Activated naive CD4-positive, alpha-beta T cell treated with anti-CD3 and anti-CD28 coated beads for 36 hours (primary cell): ENCODE measurements around the gene SHE. TPM values are rescaled to one million over a fixed set of nuclear protein-coding genes. Genes with fewer than 3 reads are reported as not detected.
A peak's percentile ranks its signal among the peaks of the same experiment; 100 is the strongest.

Experiments
- CTCF ChIA-PET: fragments of 350-600 bp; sonication (Branson Sonifier 250); formaldehyde crosslinking; loops from one replicate; lab custom pipeline; 2021; ENCODE audit warnings: antibody characterized with exemption; lab: Charles Lee
- DNase-seq: peaks from one replicate; pipeline ENCODE4 v3.0.0-alpha.2; 2020
- H3K27ac Mint-ChIP-seq: one replicate; pipeline ENCODE4 v1.8.0; 2021; ENCODE audit warnings: mild to moderate bottlenecking, mixed read lengths
- H3K27me3 Mint-ChIP-seq: one replicate; pipeline ENCODE4 v1.8.0; 2021; ENCODE audit warnings: low read depth, mixed read lengths
- H3K36me3 Mint-ChIP-seq: one replicate; pipeline ENCODE4 v1.8.0; 2021; ENCODE audit warnings: low read depth, mixed read lengths
- H3K4me1 Mint-ChIP-seq: one replicate; pipeline ENCODE4 v1.8.0; 2021; ENCODE audit warnings: low read depth, mixed read lengths
- H3K4me3 Mint-ChIP-seq: one replicate; pipeline ENCODE4 v1.8.0; 2021; ENCODE audit warnings: mild to moderate bottlenecking, moderate library complexity, mixed read lengths
- H3K9me3 Mint-ChIP-seq: one replicate; pipeline ENCODE4 v1.8.0; 2021; ENCODE audit warnings: mixed read lengths
- intact Hi-C: fragments of 100-400 bp; cut with micrococcal nuclease; formaldehyde crosslinking; loops from one replicate; pipeline ENCODE4 v1.15.1; 2023
- total RNA-seq, 2 experiments: library from RNA; stranded (reverse); gene quantifications; one replicate each; pipeline ENCODE4 v1.2.3, GENCODE V29; 2021

Gene SHE
- total RNA-seq, 2 experiments from 2014 or later, result not detected

DNA sequence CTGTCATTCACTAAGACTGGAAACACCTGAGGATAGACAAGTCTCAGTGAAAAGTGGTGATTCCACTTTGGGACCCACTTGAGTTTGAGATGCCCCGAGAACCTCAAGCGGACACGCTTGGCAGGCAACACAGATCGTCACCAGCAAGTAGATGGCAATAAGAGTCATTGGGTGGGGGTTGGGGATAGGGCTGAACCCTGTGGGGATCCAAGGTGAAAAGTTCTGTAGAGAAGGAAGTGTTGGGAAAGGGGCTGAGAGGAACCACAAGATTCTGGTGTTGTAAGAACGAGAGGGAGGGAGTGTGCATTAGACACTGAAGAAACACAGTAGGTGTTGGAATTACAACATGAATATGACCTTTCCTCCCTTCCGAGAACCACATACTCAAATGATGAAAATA, 45.6 kb downstream of the SHE start:
- Mint-ChIP-seq H3K9me3 (no peaks in the 10 kb centered on the region), H3K27ac (no peak overlapping the region), H3K4me1 (peaks cover 41% of the 10 kb centered on the region), H3K27me3 (no peaks in the 10 kb centered on the region), H3K36me3 (peaks cover 47% of the 10 kb centered on the region), H3K4me3 (no peak overlapping the region)
- CTCF ChIA-PET, result interaction anchor here (0.7 kb wide), 1 partner anchor 584 kb away, joined by 3 read pairs; no protein-coding TSS in a partner anchor
- no peak for DNase-seq
- intact Hi-C loops, result no loop called here

DNA sequence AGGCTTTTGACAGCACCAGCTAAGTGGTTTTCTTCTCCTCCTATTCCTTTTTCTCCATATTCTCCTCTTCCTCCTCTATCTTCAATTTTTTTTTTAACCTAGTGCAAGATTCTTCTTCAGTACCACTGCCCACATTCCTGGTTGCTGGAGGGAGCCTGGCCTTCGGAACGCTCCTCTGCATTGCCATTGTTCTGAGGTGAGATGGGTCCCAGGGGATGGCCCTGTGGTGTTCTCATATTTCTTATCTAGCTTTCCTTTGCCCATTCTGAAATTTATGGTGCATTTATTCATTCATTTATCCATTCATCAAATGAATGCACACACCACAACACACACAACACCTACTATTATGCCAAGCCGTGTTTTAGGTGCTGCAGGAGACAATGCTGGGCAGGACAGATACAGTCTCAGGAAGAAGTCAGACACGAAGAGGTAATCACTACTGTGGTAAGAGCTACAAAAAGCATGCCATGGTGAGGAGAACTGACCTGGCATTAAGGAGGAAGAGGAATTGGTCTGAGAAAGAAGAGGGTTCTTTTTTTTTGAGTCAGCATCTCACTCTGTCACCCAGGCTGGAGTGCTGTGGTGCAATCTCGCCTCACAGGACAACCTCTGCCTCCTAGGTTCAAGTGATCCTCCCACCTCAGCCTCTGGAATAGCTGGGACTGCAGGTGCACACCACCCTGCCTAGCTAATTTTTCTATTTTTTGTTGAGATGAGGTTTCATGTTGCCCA, 47.7 kb downstream of the SHE start:
- Mint-ChIP-seq H3K4me3 (no peak overlapping the region), H3K9me3 (no peaks in the 10 kb centered on the region), H3K36me3 (peaks cover 45% of the 10 kb centered on the region), H3K27ac (no peak overlapping the region), H3K4me1 (peaks cover 24% of the 10 kb centered on the region), H3K27me3 (no peaks in the 10 kb centered on the region)
- CTCF ChIA-PET, result interaction anchor here (0.6 to 0.9 kb wide), 4 partner anchors 20 to 762 kb away, joined by 3 to 6 read pairs (median 3); no protein-coding TSS in a partner anchor
- intact Hi-C loops, result no loop called here
- no peak for DNase-seq

DNA sequence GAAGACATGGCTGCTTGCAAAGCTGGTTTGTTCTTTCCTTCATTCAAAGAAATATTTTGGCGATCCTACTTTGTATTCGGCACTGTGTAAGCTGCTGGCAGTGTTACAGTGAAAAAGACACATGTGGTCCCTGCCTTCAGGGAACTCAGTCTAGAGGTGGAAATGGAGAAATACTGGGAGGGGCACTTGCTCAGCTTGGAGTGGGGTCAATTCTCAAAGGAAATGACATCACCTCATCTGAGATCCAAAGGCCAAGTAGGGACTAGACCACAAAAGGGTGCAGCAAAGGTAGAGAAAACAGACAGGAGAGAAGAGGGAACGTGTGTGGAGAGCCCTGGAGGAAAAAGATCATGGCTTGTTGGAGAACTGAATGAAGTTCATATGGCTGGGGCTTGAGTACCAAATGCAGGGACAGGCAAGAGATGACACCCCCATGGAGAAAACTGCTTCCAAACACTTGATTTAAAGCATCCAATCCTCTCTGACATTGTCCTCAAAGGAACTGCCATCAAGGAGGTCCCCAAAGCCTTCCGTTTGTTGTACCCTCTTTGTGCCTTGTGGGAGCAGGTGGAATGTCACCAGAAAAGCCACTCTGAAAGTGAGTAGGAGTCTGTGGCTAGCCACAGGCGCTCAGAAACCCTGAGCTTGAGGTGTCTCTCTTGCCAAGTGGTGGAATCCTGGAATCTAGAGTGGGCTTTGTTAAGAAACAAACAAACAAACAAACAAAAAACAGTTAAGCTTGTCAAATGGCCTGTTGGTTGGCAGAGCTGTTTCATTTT, 48.4 kb downstream of the SHE start:
- peaks cover 45% of the 10 kb centered on the region for H3K36me3 Mint-ChIP-seq
- CTCF ChIA-PET, result interaction anchor here (0.6 to 0.9 kb wide), 4 partner anchors 19 to 763 kb away, joined by 3 to 6 read pairs (median 3); no protein-coding TSS in a partner anchor
- no peak for DNase-seq
- H3K27me3 Mint-ChIP-seq, result no peaks in the 10 kb centered on the region
- H3K27ac Mint-ChIP-seq, result no peak overlapping the region
- no peaks in the 10 kb centered on the region for H3K9me3 Mint-ChIP-seq
- intact Hi-C loops, result no loop called here
- H3K4me3 Mint-ChIP-seq, result no peak overlapping the region
- peaks cover 24% of the 10 kb centered on the region for H3K4me1 Mint-ChIP-seq

DNA sequence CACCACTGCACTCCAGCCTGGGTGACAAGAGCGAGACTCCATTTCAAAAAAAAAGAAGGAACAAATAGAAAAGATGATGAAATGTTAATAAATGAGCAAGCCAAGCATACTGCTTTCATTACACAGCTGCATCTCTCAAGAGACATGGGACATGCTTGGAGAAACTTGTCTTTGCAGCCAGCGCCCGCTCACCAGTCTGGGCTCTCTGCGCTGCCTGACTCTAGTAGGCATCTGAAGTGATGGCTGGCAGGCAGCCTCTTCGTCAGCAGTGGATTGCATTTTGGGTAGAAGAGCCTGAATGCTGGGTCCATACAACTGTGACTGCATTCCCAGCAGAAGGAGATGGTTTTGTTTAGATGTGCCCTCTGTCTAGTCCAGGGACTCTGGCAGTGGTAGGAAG, 49.1 kb downstream of the SHE start:
- CTCF ChIA-PET, result no interaction called here
- Mint-ChIP-seq H3K27ac (no peak overlapping the region), H3K4me1 (peaks cover 24% of the 10 kb centered on the region), H3K9me3 (no peaks in the 10 kb centered on the region), H3K36me3 (peaks cover 44% of the 10 kb centered on the region), H3K27me3 (no peaks in the 10 kb centered on the region), H3K4me3 (no peak overlapping the region)
- intact Hi-C loops, result no loop called here
- DNase-seq, result no peak

DNA sequence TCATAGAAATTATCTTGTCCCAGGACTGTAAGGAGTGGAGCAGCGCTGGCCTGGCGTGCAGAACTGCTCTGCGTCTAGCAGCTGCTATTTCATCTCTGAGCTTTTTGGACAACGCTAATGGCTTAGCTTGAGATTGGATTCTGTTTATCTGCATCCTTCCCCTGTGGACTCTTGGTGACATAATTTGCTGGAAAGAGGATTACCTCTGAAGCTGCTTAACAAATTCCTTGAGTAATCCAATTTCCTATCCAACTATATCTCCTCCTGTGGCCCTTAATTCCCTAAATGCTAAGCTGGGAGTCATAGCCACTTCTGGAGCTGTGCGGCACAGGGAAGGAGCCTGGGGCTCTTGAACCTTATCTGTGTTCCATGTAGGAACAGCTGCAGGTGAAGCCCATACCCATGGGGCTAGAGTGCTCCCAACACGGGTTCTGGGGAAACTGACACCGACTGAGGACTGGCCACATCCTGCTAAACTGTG, 53.8 kb downstream of the SHE start:
- peaks cover 30% of the 10 kb centered on the region for H3K36me3 Mint-ChIP-seq
- no peaks in the 10 kb centered on the region for H3K27me3 Mint-ChIP-seq
- DNase-seq, result no peak
- CTCF ChIA-PET, result interaction anchor here (0.6 to 1.2 kb wide), 3 partner anchors 9 to 38 kb away, joined by 3 to 4 read pairs (median 3); no protein-coding TSS in a partner anchor
- no peak overlapping the region for H3K4me3 Mint-ChIP-seq
- H3K4me1 Mint-ChIP-seq, result peaks cover 30% of the 10 kb centered on the region
- no peaks in the 10 kb centered on the region for H3K9me3 Mint-ChIP-seq
- no peak overlapping the region for H3K27ac Mint-ChIP-seq
- intact Hi-C loops, result no loop called here

DNA sequence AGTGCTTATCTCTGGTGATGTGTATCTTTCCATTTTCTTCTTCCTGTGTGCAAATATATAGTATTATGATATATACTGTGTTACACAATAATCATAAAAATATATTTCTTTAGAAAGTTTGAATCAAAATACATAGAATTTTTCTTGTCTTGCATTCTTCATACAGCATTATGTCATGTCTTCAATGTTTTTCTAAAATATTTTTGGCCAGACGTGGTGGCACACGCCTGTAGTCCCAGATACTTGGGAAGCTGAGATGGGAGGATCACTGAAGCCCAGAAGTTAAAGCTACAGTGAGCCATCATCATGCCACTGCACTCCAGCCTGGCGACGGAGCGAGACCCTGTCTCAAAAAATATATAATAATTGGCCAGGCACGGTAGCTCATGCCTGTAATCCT, 55.4 kb downstream of the SHE start:
- intact Hi-C loops, result no loop called here
- Mint-ChIP-seq H3K9me3 (no peaks in the 10 kb centered on the region), H3K4me1 (peaks cover 35% of the 10 kb centered on the region), H3K27ac (no peak overlapping the region), H3K36me3 (peaks cover 20% of the 10 kb centered on the region), H3K4me3 (no peak overlapping the region), H3K27me3 (no peaks in the 10 kb centered on the region)
- CTCF ChIA-PET, result no interaction called here
- no peak for DNase-seq

DNA sequence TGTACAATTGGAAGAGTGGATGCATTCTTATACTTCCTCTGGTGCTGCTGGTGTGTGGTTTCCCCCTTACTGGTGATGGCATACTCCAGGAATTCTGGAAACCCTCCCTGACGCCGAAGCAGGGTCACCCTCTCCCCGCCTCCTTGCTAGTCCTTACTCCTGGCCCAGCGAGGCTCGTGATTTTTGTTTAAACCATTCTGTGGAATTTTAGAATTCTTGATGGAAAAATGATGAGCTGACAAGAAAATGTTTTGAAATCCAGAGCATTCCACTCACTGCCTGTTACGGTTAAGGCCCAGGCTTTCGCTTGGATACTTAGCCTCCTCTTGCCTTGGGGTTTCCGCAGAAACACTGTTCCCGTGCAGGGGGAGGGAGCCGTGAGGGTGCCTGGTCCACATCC, 55.9 kb downstream of the SHE start:
- Mint-ChIP-seq H3K9me3 (no peaks in the 10 kb centered on the region), H3K27ac (no peak overlapping the region), H3K4me1 (peaks cover 40% of the 10 kb centered on the region), H3K27me3 (no peaks in the 10 kb centered on the region), H3K36me3 (peaks cover 19% of the 10 kb centered on the region), H3K4me3 (no peak overlapping the region)
- CTCF ChIA-PET, result no interaction called here
- DNase-seq, result no peak
- intact Hi-C loops, result no loop called here

DNA sequence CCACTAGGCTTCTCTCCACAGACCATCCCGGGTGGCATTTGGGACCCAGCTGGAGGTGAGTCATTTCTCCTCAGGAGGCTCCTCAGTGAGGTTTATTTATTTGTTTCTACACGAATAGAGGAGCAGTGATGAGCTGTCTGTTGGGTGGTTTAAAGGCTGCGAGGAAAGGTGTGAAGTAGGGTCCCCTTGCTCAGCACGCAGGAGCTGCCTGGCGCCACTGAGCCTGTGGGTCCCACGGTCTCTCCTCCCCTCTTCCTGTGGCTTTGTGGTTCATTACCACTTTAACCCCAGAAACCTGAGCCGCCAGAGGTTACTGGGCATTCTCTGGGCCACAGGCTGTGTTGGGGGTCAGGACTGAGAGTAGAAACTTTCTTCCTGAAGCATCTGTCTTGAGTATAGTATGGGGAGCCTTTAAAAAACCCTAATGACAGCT, 57.2 kb downstream of the SHE start:
- peak overlapping the region; percentile 56 for H3K27ac Mint-ChIP-seq

DNA sequence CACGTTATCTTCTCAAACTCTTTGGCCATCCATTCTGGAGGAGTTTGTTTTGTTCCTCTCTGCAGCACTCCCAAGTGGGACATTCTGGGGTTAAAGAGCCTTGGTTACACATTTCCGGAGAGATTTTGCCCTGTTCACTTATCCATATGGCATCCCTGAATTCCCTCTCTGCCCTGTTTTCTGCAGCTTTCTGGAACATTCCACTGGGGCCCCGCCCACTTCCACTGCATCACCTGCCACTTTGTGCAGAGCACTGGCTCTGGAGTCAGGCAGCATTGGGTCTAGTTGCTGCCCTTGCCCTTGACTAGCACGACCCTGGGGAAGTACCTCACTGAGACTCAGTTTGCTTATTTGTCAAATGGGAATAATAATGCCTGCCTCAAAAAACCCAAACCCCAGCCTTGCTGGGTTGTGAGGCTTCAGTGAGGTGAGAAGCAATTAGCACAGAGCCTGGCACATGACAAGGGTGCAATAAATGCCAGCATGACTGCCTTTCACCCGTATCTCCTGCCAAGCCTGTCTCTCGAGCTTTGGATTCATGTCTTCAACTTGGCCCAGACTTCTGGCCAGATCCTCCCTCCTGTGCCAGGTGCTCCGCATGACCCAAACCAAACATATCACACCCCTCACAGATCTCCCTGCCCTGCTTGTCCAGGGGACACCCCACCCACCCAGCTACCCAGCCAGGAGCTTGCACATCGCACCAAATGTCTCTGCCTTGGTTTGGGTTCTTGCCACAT, 58.8 kb downstream of the SHE start:
- Mint-ChIP-seq H3K4me3 (no peak overlapping the region), H3K27me3 (no peaks in the 10 kb centered on the region), H3K36me3 (peaks cover 24% of the 10 kb centered on the region), H3K27ac (no peak overlapping the region), H3K4me1 (peaks cover 66% of the 10 kb centered on the region), H3K9me3 (no peaks in the 10 kb centered on the region)
- CTCF ChIA-PET, result interaction anchor here (0.6 to 1.8 kb wide), 7 partner anchors 13 to 40 kb away, joined by 3 to 7 read pairs (median 4); no protein-coding TSS in a partner anchor
- no peak for DNase-seq
- intact Hi-C loops, result no loop called here

More for the DNA sequence above, 57.2 kb downstream of the SHE start:
- no peaks in the 10 kb centered on the region for H3K9me3 Mint-ChIP-seq
- CTCF ChIA-PET, result interaction anchor here (1.1 to 1.8 kb wide), 5 partner anchors 15 to 42 kb away, joined by 3 to 4 read pairs (median 3); no protein-coding TSS in a partner anchor
- no peaks in the 10 kb centered on the region for H3K27me3 Mint-ChIP-seq
- H3K36me3 Mint-ChIP-seq, result peaks cover 24% of the 10 kb centered on the region
- peaks cover 52% of the 10 kb centered on the region for H3K4me1 Mint-ChIP-seq
- DNase-seq, result peak; percentile 56
- H3K4me3 Mint-ChIP-seq, result no peak overlapping the region
- intact Hi-C loops, result no loop called here

DNA sequence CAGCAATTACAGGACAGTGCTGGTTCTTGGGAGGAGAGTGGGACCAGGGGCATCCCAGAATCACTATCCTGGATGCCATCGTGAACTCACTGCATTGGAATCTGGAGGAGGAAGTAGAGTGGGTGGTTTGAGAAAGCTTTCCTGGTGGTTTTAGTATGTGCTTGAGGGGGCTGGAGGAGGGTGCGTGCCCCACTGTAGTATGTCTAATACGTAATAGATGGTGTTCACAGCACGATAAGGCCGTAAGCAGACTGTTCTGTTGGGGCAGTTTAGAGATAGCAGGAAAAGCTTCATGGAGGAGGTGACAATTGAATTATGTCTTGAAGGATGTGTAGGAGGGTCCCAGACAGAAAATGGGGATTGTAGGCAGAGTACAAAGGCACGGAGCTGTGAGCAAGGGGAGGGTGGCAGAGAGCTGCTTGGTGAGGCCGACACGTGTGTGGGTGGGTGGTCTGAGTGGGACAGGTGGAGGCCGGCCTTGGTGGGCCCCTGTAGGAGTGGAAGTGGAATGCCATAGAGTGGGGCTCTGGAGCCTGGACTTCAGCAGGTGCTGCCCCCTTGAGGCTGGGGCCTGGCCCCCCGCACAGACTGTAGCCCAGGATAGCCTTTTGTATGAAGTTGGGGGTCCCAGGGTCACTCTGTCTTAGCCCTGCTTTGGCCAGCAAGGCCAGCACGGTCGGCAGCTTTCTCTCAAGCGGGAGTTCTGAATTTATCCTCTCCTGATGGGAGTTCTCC, 60.0 kb downstream of the SHE start:
- H3K9me3 Mint-ChIP-seq, result no peaks in the 10 kb centered on the region
- DNase-seq, result no peak
- intact Hi-C loops, result no loop called here
- no peak overlapping the region for H3K27ac Mint-ChIP-seq
- peaks cover 72% of the 10 kb centered on the region for H3K4me1 Mint-ChIP-seq
- peaks cover 23% of the 10 kb centered on the region for H3K36me3 Mint-ChIP-seq
- no peaks in the 10 kb centered on the region for H3K27me3 Mint-ChIP-seq
- no peak overlapping the region for H3K4me3 Mint-ChIP-seq
- CTCF ChIA-PET, result interaction anchor here (0.7 to 1.7 kb wide), 12 partner anchors 15 to 261 kb away, joined by 3 to 7 read pairs (median 4); no protein-coding TSS in a partner anchor

DNA sequence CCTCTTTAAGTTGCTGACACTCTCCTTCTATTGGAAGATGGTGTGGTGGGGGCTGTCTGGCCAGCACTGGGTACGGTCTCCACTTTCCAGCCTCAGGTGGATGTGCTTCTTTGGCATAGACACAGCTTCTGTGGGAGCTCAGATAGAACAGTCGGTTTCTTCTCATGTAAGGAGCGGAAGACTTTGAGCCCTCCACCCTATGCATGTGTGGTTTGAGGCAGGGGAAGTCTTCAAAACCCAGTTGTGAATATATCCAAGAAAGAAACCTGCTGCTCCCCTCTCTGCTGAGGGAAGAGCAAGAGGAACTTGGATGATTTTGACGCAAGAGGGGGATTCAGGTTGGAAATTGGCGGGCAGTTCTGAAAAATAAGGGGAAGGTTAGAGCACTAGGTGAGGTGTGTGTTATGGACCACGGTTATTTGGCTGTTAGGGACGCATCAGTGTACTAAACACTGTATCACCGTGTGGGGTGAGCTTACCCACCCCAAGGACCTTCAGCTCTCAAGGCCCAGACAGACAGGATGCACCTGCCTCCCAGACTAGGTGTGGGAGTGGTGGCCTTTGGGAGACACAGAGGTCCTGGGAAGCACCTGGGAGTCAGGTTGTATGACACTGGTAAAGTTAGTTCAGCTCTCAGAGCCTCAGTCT, 60.8 kb downstream of the SHE start:
- CTCF ChIA-PET, result interaction anchor here (0.7 to 1.7 kb wide), 8 partner anchors 22 to 107 kb away, joined by 3 to 7 read pairs (median 3); partner anchors contain the start of gene IL6R
- Mint-ChIP-seq H3K4me3 (no peak overlapping the region), H3K9me3 (no peaks in the 10 kb centered on the region), H3K4me1 (peaks cover 72% of the 10 kb centered on the region), H3K36me3 (peaks cover 25% of the 10 kb centered on the region), H3K27me3 (no peaks in the 10 kb centered on the region), H3K27ac (no peak overlapping the region)
- DNase-seq, result no peak
- intact Hi-C loops, result loop anchor here (2.0 kb wide), 1 partner anchor 23 kb away; no protein-coding TSS in a partner anchor
